ENCODE data around the gene PLXNA4.

Gene PLXNA4

GRCh38 chr7:132226957-132227290 is 349.3 kb downstream of the PLXNA4 start:
- no peak for FAIRE-seq

GRCh38 chr7:132226046-132226956 is 350.0 kb downstream of the PLXNA4 start:
- FAIRE-seq, result no peak

- no peak for FAIRE-seq
Measured at GRCh38 chr7:132225216-132226030, 350.8 kb downstream of the PLXNA4 start.

DNA sequence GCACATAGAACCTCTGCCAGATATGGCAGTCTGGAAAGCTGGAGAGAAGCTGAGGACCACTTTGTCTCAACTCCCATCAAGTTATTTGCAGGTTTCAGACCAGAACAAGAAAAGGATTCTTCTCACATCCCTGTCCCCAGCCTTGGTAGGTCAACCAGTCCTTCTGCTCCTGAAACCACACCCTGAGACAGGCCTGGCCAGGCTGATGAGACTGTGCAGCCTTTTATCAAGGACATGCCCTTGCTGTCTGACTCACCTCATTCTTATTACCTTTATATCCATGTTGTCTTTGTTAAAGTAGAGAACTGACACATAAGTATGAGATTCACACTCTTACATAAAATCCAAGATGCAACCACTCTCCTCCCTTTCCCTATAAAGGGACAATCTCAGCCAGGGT is 354.9 kb downstream of the PLXNA4 start:
- FAIRE-seq, result no peak

DNA sequence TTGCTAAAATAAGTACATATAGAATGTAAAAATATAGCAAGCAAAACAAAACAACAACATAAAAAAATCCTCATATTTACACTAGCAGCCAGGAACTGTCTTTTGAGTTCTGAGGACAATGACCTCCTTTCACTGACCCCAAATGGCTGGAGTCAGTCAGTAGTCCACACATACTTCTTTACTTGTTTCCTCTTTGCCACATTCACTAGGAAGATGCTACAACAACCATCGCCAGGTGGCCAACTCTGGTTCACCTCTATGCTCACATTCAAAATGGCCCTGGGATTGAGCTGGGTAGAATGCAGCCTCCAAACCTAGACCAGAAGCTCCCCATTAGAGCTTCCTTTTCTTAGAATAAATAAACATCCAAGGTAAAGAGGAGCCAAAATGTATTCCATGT is 356.2 kb downstream of the PLXNA4 start:
- FAIRE-seq, result no peak

- FAIRE-seq, result no peak
Measured at GRCh38 chr7:132218876-132219275, 357.4 kb downstream of the PLXNA4 start.

DNA sequence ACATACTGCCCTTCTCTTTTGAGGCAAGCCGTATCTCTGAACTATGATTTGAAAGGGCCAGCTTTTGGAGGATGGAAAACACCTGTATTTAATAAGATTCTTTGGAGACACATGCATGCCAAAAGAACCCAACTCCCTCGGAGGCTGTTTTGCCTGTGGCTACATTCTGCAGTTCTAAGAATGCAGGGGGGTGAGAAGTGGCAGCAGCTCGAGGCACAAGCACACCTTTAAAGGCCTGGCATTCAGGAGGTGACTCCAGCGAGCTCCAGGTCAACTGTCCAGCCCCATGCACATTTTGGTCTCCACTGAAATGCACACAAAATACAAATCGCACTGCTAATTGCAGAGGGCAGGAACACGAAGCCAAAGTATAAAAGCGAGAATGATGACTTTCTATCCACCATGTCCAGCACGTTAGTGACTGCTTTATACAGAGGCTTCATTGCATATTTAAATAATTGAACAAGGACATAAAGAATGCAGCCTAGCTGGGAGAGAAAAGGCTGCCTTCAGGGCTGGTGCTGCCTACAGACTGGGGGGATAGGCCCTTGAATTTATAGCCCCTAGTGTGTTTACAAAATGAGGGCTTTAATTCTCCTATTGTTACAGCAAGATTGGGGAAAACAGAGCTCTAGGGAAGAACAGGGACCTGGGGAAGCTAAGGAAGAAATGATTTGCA is 359.3 kb downstream of the PLXNA4 start:
- no peak for FAIRE-seq

- FAIRE-seq, result no peak
Measured at GRCh38 chr7:132214452-132214851, 361.8 kb downstream of the PLXNA4 start.

DNA sequence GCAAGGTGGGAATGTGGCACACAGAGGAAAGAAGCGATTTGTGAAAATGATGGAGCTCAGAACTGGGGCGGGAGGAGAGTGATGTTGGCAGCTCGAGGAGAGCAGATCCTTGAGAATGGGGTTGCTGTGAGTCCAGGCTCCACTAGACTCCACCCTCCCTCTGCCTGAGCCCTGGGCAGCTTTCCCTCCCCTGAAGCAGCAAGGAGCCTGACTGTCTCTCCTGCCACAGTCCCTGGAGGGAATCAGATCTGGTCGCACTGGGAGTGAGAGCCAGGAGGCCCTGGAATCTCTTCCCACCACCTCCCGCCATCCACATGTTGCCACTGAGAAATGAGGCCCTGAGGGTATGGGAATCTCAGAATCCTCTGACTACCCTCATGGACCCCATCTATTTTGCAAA is 362.7 kb downstream of the PLXNA4 start:
- no peak for FAIRE-seq

- FAIRE-seq, result no peak
Measured at GRCh38 chr7:132211971-132212370, 364.3 kb downstream of the PLXNA4 start.

- FAIRE-seq, result no peak
Measured at GRCh38 chr7:132210821-132211220, 365.4 kb downstream of the PLXNA4 start.

- FAIRE-seq, result no peak
Measured at GRCh38 chr7:132207782-132208181, 368.5 kb downstream of the PLXNA4 start.

GRCh38 chr7:132207211-132207610 is 369.1 kb downstream of the PLXNA4 start:
- no peak for FAIRE-seq

DNA sequence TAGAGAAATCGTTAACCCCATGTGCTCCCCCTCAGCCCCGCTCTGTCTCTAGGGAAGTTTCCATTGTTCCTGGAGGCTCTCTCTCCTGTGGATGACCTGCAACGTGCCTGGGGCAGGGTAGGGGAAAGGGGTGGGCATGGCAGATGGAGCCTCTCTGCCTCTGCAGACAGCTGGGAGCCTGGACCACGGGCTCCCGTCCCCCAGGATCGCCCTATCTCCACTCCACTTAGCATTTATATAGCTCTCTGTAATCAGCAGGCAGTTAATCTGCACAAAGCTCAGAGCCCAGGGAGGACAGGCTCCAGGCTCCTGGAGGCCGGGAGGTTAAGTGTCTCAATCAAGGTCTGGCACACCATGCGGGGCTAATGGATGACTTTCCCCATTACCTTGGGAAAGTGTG is 369.7 kb downstream of the PLXNA4 start:
- no peak for FAIRE-seq

DNA sequence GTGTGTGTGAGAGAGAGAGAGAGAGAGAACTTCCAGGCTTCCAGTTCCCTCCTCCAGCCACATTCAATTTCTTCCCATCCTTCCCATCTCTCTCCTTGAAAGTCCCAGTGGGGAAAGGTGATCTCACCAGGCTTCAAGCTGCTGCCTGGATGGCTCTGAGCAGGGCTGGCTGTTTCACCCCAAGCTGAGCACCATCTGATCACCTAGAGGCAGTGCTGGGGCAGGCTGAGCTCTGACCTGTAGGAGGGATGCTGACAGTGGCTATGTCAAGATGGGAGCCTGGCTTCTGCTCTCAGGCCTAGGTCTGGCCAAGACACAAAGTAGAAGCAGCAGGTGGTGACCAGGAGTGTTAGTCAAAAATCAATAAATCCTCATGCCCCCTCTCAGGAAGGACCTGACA is 370.8 kb downstream of the PLXNA4 start:
- no peak for FAIRE-seq

GRCh38 chr7:132203021-132203420 is 373.2 kb downstream of the PLXNA4 start:
- FAIRE-seq, result no peak

DNA sequence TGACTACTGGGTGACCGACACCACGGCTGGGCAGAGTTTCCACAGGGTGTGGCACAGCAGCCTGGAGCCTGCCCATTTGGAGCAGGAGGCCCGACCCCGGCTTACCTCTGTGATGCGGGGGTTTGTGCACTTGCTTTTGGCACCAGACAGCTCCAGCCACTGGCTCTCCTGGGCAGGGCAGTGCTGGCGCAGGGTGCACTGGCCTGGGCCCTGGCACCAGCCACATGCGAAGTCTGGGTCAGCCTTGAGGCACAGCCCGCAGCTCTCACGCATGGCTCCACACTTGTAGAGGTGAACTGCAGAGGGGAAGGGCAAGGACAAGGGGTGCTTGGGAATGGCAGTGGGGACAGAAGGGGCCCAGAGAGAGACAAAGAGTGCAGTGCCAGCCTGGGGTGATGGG is 373.7 kb downstream of the PLXNA4 start:
- no peak for FAIRE-seq

GRCh38 chr7:132200141-132200540 is 376.1 kb downstream of the PLXNA4 start:
- FAIRE-seq, result no peak

- FAIRE-seq, result no peak
Measured at GRCh38 chr7:132199626-132200025, 376.6 kb downstream of the PLXNA4 start.

- no peak for FAIRE-seq
Measured at GRCh38 chr7:132197772-132198171, 378.5 kb downstream of the PLXNA4 start.

DNA sequence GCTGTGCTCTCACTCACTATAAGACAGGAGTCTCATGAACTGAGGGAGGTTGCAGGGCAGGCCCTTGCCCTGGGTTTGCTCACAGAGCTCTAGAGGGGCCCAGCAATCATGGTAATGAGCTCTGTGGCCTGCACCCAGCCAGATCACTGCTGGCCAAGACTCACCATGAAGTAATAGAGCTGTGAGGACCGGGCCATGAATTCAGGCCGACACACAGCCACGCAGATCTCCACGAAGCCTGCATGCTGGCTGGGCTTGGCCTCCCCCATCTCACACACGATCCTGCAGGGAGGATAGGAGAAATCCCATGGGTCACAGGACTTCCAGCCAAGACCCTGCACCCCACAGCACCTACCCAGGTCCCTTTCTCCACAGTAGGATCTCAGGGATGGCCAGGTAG is 382.4 kb downstream of the PLXNA4 start:
- no peak for FAIRE-seq

GRCh38 chr7:132192809-132193208 is 383.5 kb downstream of the PLXNA4 start:
- FAIRE-seq, result no peak

GRCh38 chr7:132191418-132191817 is 384.9 kb downstream of the PLXNA4 start:
- FAIRE-seq, result no peak

- FAIRE-seq, result no peak
Measured at GRCh38 chr7:132190683-132191082, 385.6 kb downstream of the PLXNA4 start.
